GM18858 (cell line): ENCODE measurements around the gene PLIN4.

Experiments used
- ATAC-seq: cut with Tn5 transposase; IDR thresholded peaks from one replicate; pipeline ENCODE4 v1.9.1; 2021; ENCODE audit not compliant: unreplicated experiment

Gene PLIN4

GRCh38 chr19:4456843-4457653 is 61.2 kb downstream of the PLIN4 start:
- no peak for ATAC-seq

DNA sequence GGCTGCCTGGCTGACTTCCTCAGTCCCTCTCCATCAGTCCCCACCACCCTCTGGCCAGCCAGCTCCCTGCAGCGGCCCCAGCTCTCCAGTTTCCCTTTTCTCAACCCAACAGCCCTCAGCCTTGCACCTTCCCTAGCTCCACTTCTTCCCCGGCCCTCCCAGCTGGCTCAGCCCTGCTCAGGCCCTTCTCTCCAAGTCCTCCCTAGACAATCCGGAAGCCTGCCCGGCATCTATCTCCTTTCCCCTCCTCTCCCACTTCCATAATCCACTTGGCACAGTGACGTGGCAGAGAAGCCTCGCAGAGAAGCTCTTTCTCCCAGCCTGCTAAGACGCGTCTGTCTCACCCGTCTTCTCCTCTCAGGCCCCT is 61.8 kb downstream of the PLIN4 start:
- ATAC-seq, result no peak

GRCh38 chr19:4455719-4456475 is 62.4 kb downstream of the PLIN4 start:
- no peak for ATAC-seq

DNA sequence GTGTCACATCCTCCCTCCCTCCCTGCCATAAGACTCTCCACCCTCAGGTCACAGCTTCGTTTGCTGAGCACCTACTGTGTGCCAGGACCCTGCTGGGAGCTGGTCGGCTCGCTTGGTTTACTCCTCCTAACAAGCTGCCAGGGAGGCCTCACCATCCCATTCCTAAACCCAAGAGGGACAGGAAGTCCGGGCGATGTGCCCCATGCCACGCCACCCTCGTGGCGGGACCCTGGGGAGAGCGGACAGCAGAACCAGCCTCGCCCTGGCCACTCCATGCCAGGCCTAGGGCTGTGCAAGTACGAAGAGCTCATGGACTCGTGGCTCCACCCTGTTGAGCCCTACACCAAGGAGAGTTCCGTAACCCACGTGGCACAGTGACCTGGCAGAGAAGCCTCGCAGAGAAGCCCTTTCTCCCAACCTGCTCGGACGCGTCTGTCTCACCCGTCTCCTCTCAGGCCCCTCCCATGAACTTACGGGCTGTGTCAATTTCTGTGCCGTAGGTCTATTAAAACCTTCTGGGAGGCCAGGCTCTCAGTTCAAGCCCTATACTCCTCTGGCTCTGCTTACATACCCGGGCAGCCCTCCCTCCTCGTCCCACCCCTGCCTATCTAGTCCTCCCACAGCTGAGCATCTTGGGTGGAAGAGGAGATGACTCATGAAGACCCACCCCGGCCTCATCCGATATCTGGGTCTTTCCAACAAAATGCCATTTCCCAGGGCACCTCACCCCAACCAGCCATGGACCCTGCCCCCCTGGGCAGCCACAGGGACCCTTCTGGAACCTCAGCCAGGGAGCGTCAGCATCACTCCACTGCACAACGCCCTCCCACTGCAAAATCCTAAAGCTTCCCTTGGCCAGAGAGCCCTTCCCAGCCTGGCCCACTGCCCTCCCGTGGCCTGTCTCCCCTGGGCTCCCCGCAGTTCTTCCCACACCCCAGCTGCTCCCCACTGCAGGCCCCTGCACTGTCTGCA is 63.3 kb downstream of the PLIN4 start:
- ATAC-seq, result no peak

DNA sequence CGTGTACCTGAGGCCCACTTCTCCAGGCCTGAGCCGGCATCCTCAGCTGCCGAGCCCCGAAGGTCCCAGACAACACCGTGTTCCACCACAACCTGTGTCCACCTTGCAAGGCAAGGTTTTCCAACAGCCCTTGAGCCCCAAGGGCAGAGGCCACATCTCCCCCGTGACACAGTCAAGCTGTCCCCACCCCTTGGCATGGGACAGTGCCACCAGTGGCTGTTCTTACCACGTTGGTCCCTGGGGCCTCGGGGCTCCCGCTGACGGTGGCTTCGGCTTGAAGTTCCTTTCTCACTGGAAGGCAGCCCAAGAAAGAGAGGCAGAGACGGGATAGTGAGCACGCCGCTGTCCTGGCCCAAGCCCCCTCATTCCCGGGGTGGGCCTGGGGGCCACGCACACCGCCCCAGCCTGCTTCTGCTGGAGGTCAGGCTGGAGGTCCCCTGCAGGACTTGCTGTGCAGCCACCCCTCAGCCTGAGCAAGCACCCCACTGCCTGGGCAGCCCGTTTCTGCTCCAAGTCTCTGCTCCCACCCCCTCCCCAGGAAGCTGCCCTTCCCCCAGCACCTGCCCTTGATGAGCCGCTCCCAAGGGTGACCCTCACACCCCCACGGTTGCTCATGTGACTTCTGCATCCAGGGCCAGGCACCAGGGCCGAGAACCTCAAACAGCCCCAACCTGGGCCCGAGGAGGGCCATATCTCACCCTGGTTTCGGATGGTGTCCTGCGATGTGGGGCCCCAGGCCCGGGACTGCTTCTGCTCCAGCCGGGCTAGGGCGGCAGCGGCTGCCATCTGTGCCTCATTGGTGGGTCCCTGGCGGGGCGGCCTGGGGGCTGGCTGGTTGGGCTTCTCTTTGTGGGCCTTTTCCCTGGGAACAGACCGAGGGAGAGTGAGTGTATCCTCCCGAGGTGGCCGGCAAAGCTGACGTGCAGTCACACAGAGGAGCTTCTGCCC is 64.8 kb downstream of the PLIN4 start:
- ATAC-seq, result no peak

GRCh38 chr19:4452230-4452990 is 65.9 kb downstream of the PLIN4 start:
- ATAC-seq, result no peak
